Lung (tissue), 12 donors: ENCODE results near the gene KIAA0513. TPM values are rescaled to one million over a fixed set of nuclear protein-coding genes. Genes with fewer than 3 reads are reported as not detected.
A peak's percentile ranks its signal among the peaks of the same experiment; 100 is the strongest.

Experiments
- ATAC-seq: fragments of 200-7000 bp; cut with Tn5 transposase; one replicate; pipeline ENCODE4 v1.9.1; 2020; ENCODE audit warnings: moderate number of reproducible peaks; ENCODE audit not compliant: insufficient read depth, low FRiP score
- DNase-seq, 3 donors: peaks; one replicate each; pipeline ENCODE4 v3.0.0-alpha.2; 2013 to 2017
- H3K27ac ChIP-seq, 2 donors: one replicate each; pipeline ENCODE4 v1.5.1; 2013; ENCODE audit warnings: mild to moderate bottlenecking in 2 of 2, moderate library complexity in 2 of 2, control low read depth in 1 of 2, inconsistent platforms in 1 of 2, low read depth in 1 of 2, low read length in 1 of 2
- H3K27me3 ChIP-seq, 3 donors: one replicate each; pipeline ENCODE4 v1.5.1; 2013; ENCODE audit warnings: low read length in 2 of 3; ENCODE audit not compliant: control insufficient read depth in 3 of 3, insufficient read depth in 3 of 3
- H3K36me3 ChIP-seq, 4 donors: one replicate each; pipeline ENCODE4 v1.5.1; 2013; ENCODE audit warnings: low read length in 4 of 4, mild to moderate bottlenecking in 1 of 4, moderate library complexity in 1 of 4; ENCODE audit not compliant: control insufficient read depth in 4 of 4, insufficient read depth in 4 of 4
- H3K4me1 ChIP-seq, 5 donors: one replicate each; pipeline ENCODE4 v1.5.1; 2013; ENCODE audit warnings: low read length in 5 of 5, mild to moderate bottlenecking in 2 of 5, moderate library complexity in 1 of 5; ENCODE audit not compliant: control insufficient read depth in 5 of 5, insufficient read depth in 5 of 5
- H3K4me3 ChIP-seq: one replicate; pipeline ENCODE4 v1.5.1; 2013; ENCODE audit warnings: mild to moderate bottlenecking, control low read depth, moderate library complexity
- H3K9ac ChIP-seq, 2 donors: one replicate each; pipeline ENCODE4 v1.5.1; 2013; ENCODE audit warnings: low read length in 2 of 2, control low read depth in 1 of 2; ENCODE audit not compliant: insufficient read depth in 1 of 2
- H3K9me3 ChIP-seq, 4 donors: one replicate each; pipeline ENCODE4 v1.5.1; 2013; ENCODE audit warnings: low read length in 3 of 4, mild to moderate bottlenecking in 1 of 4, moderate library complexity in 1 of 4; ENCODE audit not compliant: control insufficient read depth in 4 of 4, insufficient read depth in 3 of 4
- CTCF ChIP-seq: IDR thresholded peaks from 2 replicates; pipeline ENCODE4 v1.5.1; 2012; ENCODE audit warnings: mild to moderate bottlenecking; ENCODE audit errors: control extremely low read depth, extremely low read depth
- WGBS, 2 donors: extraction: QIAGEN DNeasy Blood & Tissue Kit; methylation state at CpG; one replicate each; pipeline ENCODE4 v1.1.7; 2013; 5-methylcytosine and 5-hydroxymethylcytosine counted together
- polyA plus RNA-seq, 2 donors: library from polyadenylated mRNA; stranded (reverse); fragments of 200-250 nt; gene quantifications; one replicate each; pipeline ENCODE4 v1.2.1, GENCODE V29; 2013
- total RNA-seq, 2 donors: library from RNA; depleted of rRNA in 1 of 2; stranded (reverse); fragments of >200 nt in 1 of 2; gene quantifications; one replicate each; pipeline ENCODE4 v1.2.1, GENCODE V29; 2014 to 2021
- donor health status: control.
- donor health status: control.
- donor health status: Bipolar disorder and iron deficiency.
- donor health status: healthy.
- donor health status: DM: yes; HTN: yes; CAD: no.

Gene KIAA0513
- total and polyA plus RNA-seq, 4 donors = 10.4 to 23.5 (median 12.0) TPM

GRCh38 chr16:85010931-85011845 is 16.4 kb upstream of the KIAA0513 start, which contains the start of gene ZDHHC7:
Gene ZDHHC7, minus strand, starts transcription at chr16:85011535. Its CDS starts 20,917 bp downstream, at chr16:84990618.
- H3K4me1 ChIP-seq = peaks cover 4 to 14% (median 11%) of the 10 kb centered on the region in 5 donors
- ATAC-seq = peak; percentile 86

GRCh38 chr16:85011846-85012284 is 15.7 kb upstream of the KIAA0513 start:
- no peak for ATAC-seq
- peaks cover 0 to 4% (median 2%) of the 10 kb centered on the region in 4 donors for H3K36me3 ChIP-seq
- H3K27ac ChIP-seq = peak overlapping the region; percentile 87 to 99
- peak overlapping the region; percentile 94 for H3K4me3 ChIP-seq
- peaks cover 4 to 14% (median 11%) of the 10 kb centered on the region in 5 donors for H3K4me1 ChIP-seq
- no peaks in the 10 kb centered on the region for H3K9me3 ChIP-seq
- H3K27me3 ChIP-seq = no peaks in the 10 kb centered on the region
- DNase-seq = no peak
- 8 to 11% methylated on average over 17 of the region's 17 CpGs for WGBS, 2 donors
- H3K9ac ChIP-seq = peak overlapping the region; percentile 85 to 92
- no peak for TF ChIP-seq CTCF

More at GRCh38 chr16:85010931-85011845, 16.4 kb upstream of the KIAA0513 start, which contains the start of gene ZDHHC7:
- Histone ChIP-seq H3K27ac (peak within 1 kb of the TSS; percentile 87 to 99), H3K27me3 (no peaks in the 10 kb centered on the region), H3K4me3 (peak within 1 kb of the TSS; percentile 94), H3K36me3 (peaks cover 0 to 4% (median 2%) of the 10 kb centered on the region in 4 donors), H3K9me3 (no peaks in the 10 kb centered on the region), H3K9ac (peak within 1 kb of the TSS; percentile 85 to 92)
- DNase-seq = peak; percentile 92 to 95 (median 94)
- 0% methylated on average over 80 to 86 of the region's 86 CpGs for WGBS, 2 donors
- TF ChIP-seq CTCF = no peak

GRCh38 chr16:85014311-85014710 is 13.3 kb upstream of the KIAA0513 start:
- 36 to 65% methylated on average over 2 of the region's 2 CpGs for WGBS, 2 donors
- Histone ChIP-seq H3K9me3 (no peaks in the 10 kb centered on the region), H3K27me3 (peaks cover 0 to 2% (median 0%) of the 10 kb centered on the region in 3 donors), H3K4me1 (peaks cover 4 to 18% (median 6%) of the 10 kb centered on the region in 5 donors), H3K36me3 (peaks cover 0 to under 1% (median 0%) of the 10 kb centered on the region in 4 donors), H3K4me3 (no peak overlapping the region), H3K9ac (no peak overlapping the region), H3K27ac (no peak overlapping the region)
- DNase-seq (no peak), ATAC-seq (no peak)
- TF ChIP-seq CTCF = no peak
